WTC11 (cell line): ENCODE results near the gene HAPLN1. TPM values are rescaled to one million over a fixed set of nuclear protein-coding genes. Genes with fewer than 3 reads are reported as not detected.

Source experiments
- ATAC-seq: fragments of 200-7000 bp; cut with Tn5 transposase; 2 replicates; pipeline ENCODE4 v1.10.0; 2021; ENCODE audit warnings: mild to moderate bottlenecking, moderate library complexity
- CTCF ChIA-PET: fragments of 300-600 bp; sonication (Branson Sonifier 250); formaldehyde crosslinking; loops from one replicate; lab custom pipeline; 2021; ENCODE audit warnings: antibody characterized with exemption; lab: Charles Lee
- POLR2A ChIA-PET: fragments of 350-600 bp; sonication (Branson Sonifier 250); formaldehyde crosslinking; loops from one replicate; lab custom pipeline; 2021; ENCODE audit warnings: antibody characterized with exemption; lab: Charles Lee
- DNase-seq: peaks from one replicate; pipeline ENCODE4 v3.0.0; 2021; ENCODE audit warnings: low spot score
- H3K27ac Mint-ChIP-seq: 2 replicates; pipeline ENCODE4 v1.8.0; 2021; ENCODE audit warnings: mixed read lengths
- H3K27me3 Mint-ChIP-seq: 2 replicates; pipeline ENCODE4 v1.8.0; 2021; ENCODE audit warnings: low read depth, mild to moderate bottlenecking, moderate library complexity, mixed read lengths
- H3K36me3 Mint-ChIP-seq: 2 replicates; pipeline ENCODE4 v1.8.0; 2021; ENCODE audit warnings: mixed read lengths
- H3K4me1 Mint-ChIP-seq: 2 replicates; pipeline ENCODE4 v1.8.0; 2022; ENCODE audit warnings: mixed read lengths
- H3K4me3 Mint-ChIP-seq: 2 replicates; pipeline ENCODE4 v1.8.0; 2021; ENCODE audit warnings: mild to moderate bottlenecking, moderate library complexity, mixed read lengths
- H3K9me3 Mint-ChIP-seq: 2 replicates; pipeline ENCODE4 v1.8.0; 2021; ENCODE audit warnings: mixed read lengths
- FOXJ3 ChIP-seq: sonication (generic); formaldehyde crosslinking; IDR thresholded peaks from 2 replicates; pipeline ENCODE4 v1.9.0; 2021; ENCODE audit warnings: missing genetic modification reagents, mild to moderate bottlenecking, borderline replicate concordance
- GTF2I ChIP-seq: fragments of 250-450 bp; sonication (Bioruptor Pico); conservative IDR thresholded peaks from 2 replicates; pipeline ENCODE4 v1.4.0; 2021; ENCODE audit warnings: mild to moderate bottlenecking
- NFE2L1 ChIP-seq: sonication (generic); formaldehyde crosslinking; IDR thresholded peaks from 2 replicates; pipeline ENCODE4 v1.8.1; 2023; ENCODE audit warnings: missing genetic modification reagents
- RORB ChIP-seq: fragments of 250-450 bp; sonication (Bioruptor Pico); IDR thresholded peaks from 2 replicates; pipeline ENCODE4 v1.9.0; 2021; ENCODE audit warnings: mild to moderate bottlenecking
- ZNF232 ChIP-seq: sonication (generic); formaldehyde crosslinking; IDR thresholded peaks from 2 replicates; pipeline ENCODE4 v1.8.0; 2022; ENCODE audit warnings: mild to moderate bottlenecking, missing genetic modification reagents
- ZNF317 ChIP-seq: sonication (generic); formaldehyde crosslinking; IDR thresholded peaks from 2 replicates; pipeline ENCODE4 v1.8.1; 2023; ENCODE audit warnings: low read depth, mild to moderate bottlenecking, moderate library complexity, missing genetic modification reagents, borderline replicate concordance
- total RNA-seq: library from RNA; stranded (reverse); gene quantifications from 3 replicates; pipeline ENCODE4 v1.2.3, GENCODE V29; 2021
- TF ChIP-seq, protein P1 (sequence below): sonication (generic); formaldehyde crosslinking; IDR thresholded peaks from 2 replicates; pipeline ENCODE4 v1.8.0; 2023; ENCODE audit warnings: mild to moderate bottlenecking, missing genetic modification reagents
- TF ChIP-seq, protein P2 (sequence below): sonication (generic); formaldehyde crosslinking; IDR thresholded peaks from 2 replicates; pipeline ENCODE4 v1.8.1; 2023; ENCODE audit warnings: mild to moderate bottlenecking, missing genetic modification reagents
- TF ChIP-seq, protein P3 (sequence below): fragments of 250-450 bp; sonication (Bioruptor Pico); IDR thresholded peaks from 2 replicates; pipeline ENCODE4 v1.8.0; 2021; ENCODE audit warnings: mild to moderate bottlenecking
- TF ChIP-seq, protein P4 (sequence below): fragments of 250-450 bp; sonication (Bioruptor Pico); IDR thresholded peaks from 2 replicates; pipeline ENCODE4 v1.9.0; 2021; ENCODE audit warnings: moderate library complexity, mild to moderate bottlenecking, inconsistent platforms, borderline replicate concordance
- TF ChIP-seq, protein P5 (sequence below): fragments of 200-600 bp; IDR thresholded peaks from 2 replicates; pipeline ENCODE4 v1.8.0; 2022; ENCODE audit warnings: antibody characterized with exemption
- TF ChIP-seq, protein P6 (sequence below): sonication (generic); formaldehyde crosslinking; IDR thresholded peaks from 2 replicates; pipeline ENCODE4 v1.8.0; 2023; ENCODE audit warnings: missing genetic modification reagents, mild to moderate bottlenecking, borderline replicate concordance
- TF ChIP-seq, protein P7 (sequence below): fragments of 250-450 bp; sonication (Bioruptor Pico); IDR thresholded peaks from 2 replicates; pipeline ENCODE4 v1.9.0; 2021; ENCODE audit warnings: mild to moderate bottlenecking
- TF ChIP-seq, protein P8 (sequence below): sonication (generic); formaldehyde crosslinking; conservative IDR thresholded peaks from 2 replicates; pipeline ENCODE4 v1.8.1; 2022; ENCODE audit warnings: mild to moderate bottlenecking, missing genetic modification reagents

The HAPLN1 gene
- total RNA-seq, 1 experiment from 2014 or later, result 9.4 TPM

DNA sequence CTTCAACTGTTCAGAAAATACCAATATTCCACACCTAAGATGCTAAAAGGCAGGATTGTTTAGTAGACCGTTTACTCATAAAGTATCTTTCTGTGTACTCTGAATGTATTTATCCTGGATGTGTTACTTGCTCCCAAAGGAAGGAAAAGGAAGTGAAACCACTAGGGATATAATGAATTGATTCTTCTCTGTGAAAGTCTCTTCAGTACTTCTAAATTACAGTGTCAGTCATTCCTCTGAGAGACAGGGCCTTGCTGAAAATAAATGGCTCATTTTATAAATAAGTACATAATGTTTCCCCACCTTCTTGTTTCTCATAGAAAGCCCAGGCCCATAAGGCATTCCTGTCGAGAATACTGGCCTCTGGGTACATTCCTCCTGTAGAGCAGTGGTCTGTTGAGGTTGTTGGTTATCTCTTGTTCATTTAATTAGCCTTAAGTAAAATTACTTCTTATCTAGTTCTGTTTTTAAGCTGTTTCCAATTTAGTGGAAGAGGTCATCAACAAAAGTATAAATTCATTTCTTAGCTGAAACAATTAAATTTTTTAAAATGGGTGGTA is 1.6 kb downstream of the HAPLN1 start (continued):
- TF ChIP-seq, protein P1, sequence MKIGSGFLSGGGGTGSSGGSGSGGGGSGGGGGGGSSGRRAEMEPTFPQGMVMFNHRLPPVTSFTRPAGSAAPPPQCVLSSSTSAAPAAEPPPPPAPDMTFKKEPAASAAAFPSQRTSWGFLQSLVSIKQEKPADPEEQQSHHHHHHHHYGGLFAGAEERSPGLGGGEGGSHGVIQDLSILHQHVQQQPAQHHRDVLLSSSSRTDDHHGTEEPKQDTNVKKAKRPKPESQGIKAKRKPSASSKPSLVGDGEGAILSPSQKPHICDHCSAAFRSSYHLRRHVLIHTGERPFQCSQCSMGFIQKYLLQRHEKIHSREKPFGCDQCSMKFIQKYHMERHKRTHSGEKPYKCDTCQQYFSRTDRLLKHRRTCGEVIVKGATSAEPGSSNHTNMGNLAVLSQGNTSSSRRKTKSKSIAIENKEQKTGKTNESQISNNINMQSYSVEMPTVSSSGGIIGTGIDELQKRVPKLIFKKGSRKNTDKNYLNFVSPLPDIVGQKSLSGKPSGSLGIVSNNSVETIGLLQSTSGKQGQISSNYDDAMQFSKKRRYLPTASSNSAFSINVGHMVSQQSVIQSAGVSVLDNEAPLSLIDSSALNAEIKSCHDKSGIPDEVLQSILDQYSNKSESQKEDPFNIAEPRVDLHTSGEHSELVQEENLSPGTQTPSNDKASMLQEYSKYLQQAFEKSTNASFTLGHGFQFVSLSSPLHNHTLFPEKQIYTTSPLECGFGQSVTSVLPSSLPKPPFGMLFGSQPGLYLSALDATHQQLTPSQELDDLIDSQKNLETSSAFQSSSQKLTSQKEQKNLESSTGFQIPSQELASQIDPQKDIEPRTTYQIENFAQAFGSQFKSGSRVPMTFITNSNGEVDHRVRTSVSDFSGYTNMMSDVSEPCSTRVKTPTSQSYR (CRISPR knock-in tag), result no peak
- TF ChIP-seq, protein P2, sequence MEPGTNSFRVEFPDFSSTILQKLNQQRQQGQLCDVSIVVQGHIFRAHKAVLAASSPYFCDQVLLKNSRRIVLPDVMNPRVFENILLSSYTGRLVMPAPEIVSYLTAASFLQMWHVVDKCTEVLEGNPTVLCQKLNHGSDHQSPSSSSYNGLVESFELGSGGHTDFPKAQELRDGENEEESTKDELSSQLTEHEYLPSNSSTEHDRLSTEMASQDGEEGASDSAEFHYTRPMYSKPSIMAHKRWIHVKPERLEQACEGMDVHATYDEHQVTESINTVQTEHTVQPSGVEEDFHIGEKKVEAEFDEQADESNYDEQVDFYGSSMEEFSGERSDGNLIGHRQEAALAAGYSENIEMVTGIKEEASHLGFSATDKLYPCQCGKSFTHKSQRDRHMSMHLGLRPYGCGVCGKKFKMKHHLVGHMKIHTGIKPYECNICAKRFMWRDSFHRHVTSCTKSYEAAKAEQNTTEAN (CRISPR knock-in tag), result no peak
- TF ChIP-seq ZNF317 (CRISPR knock-in tag) (no peak), FOXJ3 (CRISPR knock-in tag) (no peak)
- TF ChIP-seq, protein P3, sequence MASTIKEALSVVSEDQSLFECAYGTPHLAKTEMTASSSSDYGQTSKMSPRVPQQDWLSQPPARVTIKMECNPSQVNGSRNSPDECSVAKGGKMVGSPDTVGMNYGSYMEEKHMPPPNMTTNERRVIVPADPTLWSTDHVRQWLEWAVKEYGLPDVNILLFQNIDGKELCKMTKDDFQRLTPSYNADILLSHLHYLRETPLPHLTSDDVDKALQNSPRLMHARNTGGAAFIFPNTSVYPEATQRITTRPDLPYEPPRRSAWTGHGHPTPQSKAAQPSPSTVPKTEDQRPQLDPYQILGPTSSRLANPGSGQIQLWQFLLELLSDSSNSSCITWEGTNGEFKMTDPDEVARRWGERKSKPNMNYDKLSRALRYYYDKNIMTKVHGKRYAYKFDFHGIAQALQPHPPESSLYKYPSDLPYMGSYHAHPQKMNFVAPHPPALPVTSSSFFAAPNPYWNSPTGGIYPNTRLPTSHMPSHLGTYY (CRISPR knock-in tag), result no peak
- TF ChIP-seq, protein P4, sequence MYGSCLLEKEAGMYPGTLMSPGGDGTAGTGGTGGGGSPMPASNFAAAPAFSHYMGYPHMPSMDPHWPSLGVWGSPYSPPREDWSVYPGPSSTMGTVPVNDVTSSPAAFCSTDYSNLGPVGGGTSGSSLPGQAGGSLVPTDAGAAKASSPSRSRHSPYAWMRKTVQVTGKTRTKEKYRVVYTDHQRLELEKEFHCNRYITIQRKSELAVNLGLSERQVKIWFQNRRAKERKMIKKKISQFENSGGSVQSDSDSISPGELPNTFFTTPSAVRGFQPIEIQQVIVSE (CRISPR knock-in tag), result no peak
- TF ChIP-seq, all 79 proteins: peak for 0

DNA sequence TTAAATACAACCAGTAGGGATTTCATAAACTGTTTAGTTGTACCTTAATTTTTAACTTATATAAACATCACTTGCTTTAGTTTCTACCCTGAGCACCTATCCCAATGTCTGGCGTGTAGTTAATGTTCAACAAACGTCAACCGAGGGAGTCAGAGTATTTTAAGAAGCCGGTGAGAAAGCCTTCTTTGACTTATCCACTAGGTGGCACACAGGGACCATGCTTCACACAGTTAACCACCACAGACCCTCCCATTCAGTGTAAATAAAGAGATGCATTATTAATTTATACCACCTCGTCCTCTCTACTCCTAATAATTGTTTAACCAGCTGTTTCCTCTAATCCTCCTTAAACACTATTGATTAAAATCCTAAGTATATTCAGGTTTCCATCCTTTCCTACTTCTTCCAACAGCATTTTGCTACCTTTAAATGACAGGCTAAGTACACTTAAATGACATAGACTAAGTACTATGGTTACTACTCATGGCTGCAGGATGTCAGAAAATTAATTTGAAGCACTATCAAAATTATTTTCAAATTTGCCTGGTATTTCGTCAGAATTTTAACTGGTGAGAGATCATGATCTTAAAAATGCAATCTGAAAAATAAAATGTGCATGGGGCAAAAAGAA is 2.3 kb downstream of the HAPLN1 start:
- no peaks in the 10 kb centered on the region for H3K9me3 Mint-ChIP-seq
- DNase-seq, result peak; percentile 40
- ChIA-PET POLR2A (no interaction called here), CTCF (interaction anchor here (0.6 to 1.6 kb wide), 4 partner anchors 209 to 1477 kb away, joined by 3 to 6 read pairs (median 4); no protein-coding TSS in a partner anchor)
- H3K36me3 Mint-ChIP-seq, result no peaks in the 10 kb centered on the region
- TF ChIP-seq, protein P5, sequence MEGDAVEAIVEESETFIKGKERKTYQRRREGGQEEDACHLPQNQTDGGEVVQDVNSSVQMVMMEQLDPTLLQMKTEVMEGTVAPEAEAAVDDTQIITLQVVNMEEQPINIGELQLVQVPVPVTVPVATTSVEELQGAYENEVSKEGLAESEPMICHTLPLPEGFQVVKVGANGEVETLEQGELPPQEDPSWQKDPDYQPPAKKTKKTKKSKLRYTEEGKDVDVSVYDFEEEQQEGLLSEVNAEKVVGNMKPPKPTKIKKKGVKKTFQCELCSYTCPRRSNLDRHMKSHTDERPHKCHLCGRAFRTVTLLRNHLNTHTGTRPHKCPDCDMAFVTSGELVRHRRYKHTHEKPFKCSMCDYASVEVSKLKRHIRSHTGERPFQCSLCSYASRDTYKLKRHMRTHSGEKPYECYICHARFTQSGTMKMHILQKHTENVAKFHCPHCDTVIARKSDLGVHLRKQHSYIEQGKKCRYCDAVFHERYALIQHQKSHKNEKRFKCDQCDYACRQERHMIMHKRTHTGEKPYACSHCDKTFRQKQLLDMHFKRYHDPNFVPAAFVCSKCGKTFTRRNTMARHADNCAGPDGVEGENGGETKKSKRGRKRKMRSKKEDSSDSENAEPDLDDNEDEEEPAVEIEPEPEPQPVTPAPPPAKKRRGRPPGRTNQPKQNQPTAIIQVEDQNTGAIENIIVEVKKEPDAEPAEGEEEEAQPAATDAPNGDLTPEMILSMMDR, result peak; percentile 80
- TF ChIP-seq GTF2I (CRISPR knock-in tag), result no peak
- H3K27me3 Mint-ChIP-seq, result no peaks in the 10 kb centered on the region
- ATAC-seq, result peak; percentile 19
- 0 out of 2 replicates have a peak overlapping the region, but pooled peaks have one; percentile 14 for H3K4me3 Mint-ChIP-seq
- H3K27ac Mint-ChIP-seq, result no peak overlapping the region
- peaks cover 79% of the 10 kb centered on the region for H3K4me1 Mint-ChIP-seq

DNA sequence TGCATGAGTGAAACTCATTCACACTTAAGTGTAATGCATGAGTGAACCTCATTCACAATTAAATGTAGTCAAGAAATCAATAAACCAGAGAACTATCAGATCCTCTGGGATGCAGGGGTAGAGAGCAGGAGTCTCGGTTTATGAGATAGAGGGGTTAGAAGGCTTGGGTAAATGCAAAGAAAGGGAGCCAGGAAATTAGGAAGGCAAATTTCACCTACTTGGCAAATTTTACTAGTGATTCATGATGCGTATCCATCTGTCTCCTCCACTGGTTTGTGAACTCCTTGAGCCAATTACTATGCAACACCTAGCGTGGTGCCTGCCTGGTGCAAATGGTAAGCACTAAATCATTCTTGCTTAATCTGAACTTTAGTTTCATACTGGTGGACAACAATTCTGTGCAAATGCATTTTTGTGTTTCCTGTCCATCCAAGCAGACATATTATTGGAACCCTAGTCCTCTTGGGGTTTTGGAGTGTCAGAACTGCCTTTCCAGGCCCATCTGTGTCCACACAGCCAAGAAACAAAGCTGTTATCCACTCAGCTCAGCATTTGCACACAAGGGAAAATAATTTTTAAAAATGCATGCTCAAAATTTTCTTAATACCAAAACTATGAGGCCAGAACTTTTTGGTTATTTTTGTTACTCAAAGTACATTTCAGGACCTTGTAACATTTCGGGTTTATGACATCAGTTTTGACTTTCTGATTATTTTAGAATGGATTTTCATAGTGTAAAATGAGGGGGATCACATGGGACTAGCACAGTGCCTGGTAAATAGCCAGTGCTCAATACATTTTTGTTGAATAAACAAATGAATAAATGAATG is 5.2 kb downstream of the HAPLN1 start:
- Mint-ChIP-seq H3K9me3 (no peaks in the 10 kb centered on the region), H3K4me1 (peaks cover 66% of the 10 kb centered on the region), H3K4me3 (peak overlapping the region; percentile 26), H3K27me3 (no peaks in the 10 kb centered on the region)
- ATAC-seq, result peak; percentile 32
- TF ChIP-seq, protein P6, sequence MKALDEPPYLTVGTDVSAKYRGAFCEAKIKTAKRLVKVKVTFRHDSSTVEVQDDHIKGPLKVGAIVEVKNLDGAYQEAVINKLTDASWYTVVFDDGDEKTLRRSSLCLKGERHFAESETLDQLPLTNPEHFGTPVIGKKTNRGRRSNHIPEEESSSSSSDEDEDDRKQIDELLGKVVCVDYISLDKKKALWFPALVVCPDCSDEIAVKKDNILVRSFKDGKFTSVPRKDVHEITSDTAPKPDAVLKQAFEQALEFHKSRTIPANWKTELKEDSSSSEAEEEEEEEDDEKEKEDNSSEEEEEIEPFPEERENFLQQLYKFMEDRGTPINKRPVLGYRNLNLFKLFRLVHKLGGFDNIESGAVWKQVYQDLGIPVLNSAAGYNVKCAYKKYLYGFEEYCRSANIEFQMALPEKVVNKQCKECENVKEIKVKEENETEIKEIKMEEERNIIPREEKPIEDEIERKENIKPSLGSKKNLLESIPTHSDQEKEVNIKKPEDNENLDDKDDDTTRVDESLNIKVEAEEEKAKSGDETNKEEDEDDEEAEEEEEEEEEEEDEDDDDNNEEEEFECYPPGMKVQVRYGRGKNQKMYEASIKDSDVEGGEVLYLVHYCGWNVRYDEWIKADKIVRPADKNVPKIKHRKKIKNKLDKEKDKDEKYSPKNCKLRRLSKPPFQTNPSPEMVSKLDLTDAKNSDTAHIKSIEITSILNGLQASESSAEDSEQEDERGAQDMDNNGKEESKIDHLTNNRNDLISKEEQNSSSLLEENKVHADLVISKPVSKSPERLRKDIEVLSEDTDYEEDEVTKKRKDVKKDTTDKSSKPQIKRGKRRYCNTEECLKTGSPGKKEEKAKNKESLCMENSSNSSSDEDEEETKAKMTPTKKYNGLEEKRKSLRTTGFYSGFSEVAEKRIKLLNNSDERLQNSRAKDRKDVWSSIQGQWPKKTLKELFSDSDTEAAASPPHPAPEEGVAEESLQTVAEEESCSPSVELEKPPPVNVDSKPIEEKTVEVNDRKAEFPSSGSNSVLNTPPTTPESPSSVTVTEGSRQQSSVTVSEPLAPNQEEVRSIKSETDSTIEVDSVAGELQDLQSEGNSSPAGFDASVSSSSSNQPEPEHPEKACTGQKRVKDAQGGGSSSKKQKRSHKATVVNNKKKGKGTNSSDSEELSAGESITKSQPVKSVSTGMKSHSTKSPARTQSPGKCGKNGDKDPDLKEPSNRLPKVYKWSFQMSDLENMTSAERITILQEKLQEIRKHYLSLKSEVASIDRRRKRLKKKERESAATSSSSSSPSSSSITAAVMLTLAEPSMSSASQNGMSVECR (CRISPR knock-in tag), result no peak
- TF ChIP-seq NFE2L1 (no peak), ZNF317 (CRISPR knock-in tag) (no peak), ZNF232 (CRISPR knock-in tag) (no peak), RORB (CRISPR knock-in tag) (no peak)
- TF ChIP-seq, protein P7, sequence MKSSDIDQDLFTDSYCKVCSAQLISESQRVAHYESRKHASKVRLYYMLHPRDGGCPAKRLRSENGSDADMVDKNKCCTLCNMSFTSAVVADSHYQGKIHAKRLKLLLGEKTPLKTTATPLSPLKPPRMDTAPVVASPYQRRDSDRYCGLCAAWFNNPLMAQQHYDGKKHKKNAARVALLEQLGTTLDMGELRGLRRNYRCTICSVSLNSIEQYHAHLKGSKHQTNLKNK (CRISPR knock-in tag), result no peak
- TF ChIP-seq, protein P8, sequence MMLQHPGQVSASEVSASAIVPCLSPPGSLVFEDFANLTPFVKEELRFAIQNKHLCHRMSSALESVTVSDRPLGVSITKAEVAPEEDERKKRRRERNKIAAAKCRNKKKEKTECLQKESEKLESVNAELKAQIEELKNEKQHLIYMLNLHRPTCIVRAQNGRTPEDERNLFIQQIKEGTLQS (CRISPR knock-in tag), result no peak
- TF ChIP-seq, all 79 proteins: peak for 0
- H3K36me3 Mint-ChIP-seq, result no peaks in the 10 kb centered on the region
- CTCF ChIA-PET, result no interaction called here
- POLR2A ChIA-PET, result no interaction called here
- H3K27ac Mint-ChIP-seq, result peak overlapping the region; percentile 88
- DNase-seq, result no peak
